Skeletal muscle cell (primary cell): ENCODE measurements around the gene SLC39A13.
A peak's percentile ranks its signal among the peaks of the same experiment; 100 is the strongest.

ENCODE experiments used
- DNase-seq: peaks from one replicate; pipeline ENCODE4 v3.0.0-alpha.2; 2010; ENCODE audit warnings: low read depth
- H3K4me3 ChIP-seq: 2 replicates; pipeline ENCODE4 v1.5.1; 2011; ENCODE audit warnings: low read depth, mild to moderate bottlenecking, control low read depth, low read length, moderate library complexity

Gene SLC39A13

DNA sequence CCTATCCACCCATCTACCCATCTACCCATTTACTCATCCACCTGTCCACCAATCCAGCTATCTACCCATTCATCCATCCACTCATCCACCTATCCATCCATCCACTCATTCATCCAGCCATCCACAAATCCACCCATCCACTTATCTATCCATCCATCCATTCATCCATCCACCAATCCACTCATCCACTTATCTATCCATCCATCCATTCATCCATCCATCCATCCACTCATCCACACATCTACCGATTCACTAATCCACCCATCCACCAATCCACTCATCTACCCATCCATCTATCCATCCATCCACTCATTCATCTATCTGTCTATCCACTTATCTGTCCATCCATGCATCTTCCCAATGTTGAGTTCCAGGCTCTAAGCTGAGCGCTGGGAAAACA is 28.3 kb upstream of the SLC39A13 start:
- H3K4me3 ChIP-seq: no peak overlapping the region
- DNase-seq: no peak

DNA sequence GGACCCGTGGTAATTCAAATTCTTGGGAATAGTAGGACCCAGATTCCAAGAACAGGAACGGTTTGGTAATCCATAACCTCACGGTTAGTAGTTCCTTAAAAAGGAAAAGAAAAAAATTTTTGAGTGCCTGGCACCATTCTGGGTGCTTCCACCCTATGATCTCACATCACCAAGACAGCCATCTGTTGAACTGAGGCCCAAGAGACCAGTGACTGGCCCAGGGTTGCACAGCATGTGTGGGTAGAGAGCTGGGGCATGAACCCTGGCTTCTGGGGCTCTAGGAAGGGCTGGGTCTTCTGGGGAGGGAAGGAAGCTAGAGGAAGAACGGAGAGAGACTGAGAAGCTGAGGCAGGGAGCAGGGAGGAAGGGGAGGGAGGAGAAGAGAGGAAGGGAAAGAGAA is 25.3 kb upstream of the SLC39A13 start:
- no peak for DNase-seq
- no peak overlapping the region for H3K4me3 ChIP-seq

DNA sequence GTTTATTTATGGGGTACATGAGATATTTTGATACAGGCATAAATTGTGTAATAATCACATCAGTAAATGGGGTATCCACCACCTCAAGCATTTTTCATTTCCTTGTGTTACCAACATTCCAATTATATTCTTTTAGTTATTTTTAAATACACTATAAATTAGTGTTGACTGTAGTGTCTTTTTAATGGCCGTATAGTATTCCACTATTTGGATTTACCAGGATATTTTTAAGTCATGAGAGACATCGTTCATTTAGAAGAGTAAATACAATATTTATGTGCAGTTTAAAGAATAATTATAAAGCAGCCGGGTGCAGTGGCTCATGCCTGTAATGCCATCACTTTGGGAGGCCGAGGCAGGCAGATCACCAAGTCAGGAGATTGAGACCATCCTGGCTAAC is 23.9 kb upstream of the SLC39A13 start:
- no peak overlapping the region for H3K4me3 ChIP-seq
- DNase-seq: no peak

DNA sequence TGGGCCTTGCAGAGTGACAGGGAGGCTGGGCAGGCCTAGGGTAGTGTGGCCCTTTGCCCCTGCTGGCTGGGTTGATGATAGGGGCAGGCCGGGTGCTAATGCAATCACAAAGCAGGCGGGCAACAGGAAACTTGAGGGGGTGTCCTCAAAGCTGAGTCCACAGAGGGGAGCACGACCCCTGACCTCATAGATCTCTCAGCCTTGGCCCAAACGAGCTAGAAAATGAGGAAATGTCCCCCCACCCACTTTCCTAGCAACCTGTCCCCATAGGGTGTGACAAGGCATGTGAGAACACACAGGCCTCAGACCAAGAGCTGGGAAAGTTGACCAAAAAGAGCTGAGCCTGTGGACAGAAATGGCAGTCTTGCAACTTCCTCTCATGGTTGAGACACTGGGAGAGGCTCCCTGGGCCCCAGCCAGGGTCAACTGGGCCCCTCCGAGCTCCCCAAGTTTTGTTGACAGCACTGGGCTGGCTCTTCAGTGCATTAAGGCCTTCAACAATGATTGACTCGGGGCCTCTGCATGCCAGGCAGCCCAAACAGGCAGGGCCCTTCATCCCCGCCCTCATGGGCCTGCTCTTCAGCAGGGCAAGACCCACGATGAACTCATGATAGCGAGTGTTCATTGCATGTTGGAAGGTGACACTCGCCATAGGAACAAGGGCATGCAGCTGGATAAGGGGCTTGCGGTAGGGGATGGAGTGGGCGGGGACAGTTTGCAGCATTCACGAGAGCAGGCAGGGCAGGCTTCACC is 20.3 kb upstream of the SLC39A13 start:
- no peak overlapping the region for H3K4me3 ChIP-seq
- DNase-seq: no peak

DNA sequence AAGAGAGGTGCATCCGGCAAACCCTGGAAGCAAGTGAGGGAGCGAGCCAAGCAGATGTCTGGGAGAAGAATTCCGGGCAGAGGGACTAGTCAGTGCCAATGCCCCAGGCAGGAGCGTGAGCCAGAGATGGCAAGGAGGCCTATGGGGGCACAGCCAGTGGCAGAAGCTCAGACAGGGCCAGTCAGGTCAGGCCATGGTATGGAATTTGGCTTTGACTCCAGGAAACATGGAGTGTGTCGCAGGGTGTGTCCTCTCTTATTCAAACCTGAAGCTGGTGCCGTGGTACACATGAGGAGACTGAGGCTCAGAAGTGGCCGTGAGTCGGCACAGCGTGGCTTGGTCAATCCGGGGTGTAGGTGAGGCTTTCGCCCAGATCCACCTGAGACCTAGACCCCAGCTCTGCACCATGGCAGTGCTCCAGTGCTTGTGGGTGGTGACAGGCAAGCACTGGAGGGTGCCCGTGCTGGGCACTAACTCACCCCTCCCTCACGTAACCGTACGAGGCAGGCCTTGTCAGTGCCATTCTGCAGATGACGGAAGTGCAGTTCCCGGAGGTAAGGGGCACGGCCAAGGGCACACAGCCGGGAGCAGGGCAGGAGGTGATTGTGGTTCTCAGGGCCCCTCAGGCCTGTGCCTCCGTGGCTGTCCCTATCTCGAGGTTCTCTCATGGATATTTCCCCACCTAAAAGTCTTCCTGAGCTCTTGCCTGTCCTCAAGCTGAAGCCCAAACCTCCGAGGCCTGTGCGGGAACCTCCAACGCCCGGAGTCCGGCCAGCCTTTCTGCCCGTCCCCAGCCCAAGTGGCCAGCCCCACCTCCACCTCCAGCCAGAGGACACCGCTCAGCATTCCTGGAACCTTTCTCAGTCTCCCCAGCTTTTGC is 19.5 kb upstream of the SLC39A13 start:
- DNase-seq: no peak

GRCh38 chr11:47389577-47390421 is 18.6 kb upstream of the SLC39A13 start:
- DNase-seq: no peak
- H3K4me3 ChIP-seq: no peak overlapping the region

More for the DNA sequence above, 19.5 kb upstream of the SLC39A13 start:
- H3K4me3 ChIP-seq: no peak overlapping the region

GRCh38 chr11:47390422-47390760 is 18.0 kb upstream of the SLC39A13 start:
- DNase-seq: no peak
- H3K4me3 ChIP-seq: no peak overlapping the region

GRCh38 chr11:47391077-47391583 is 17.3 kb upstream of the SLC39A13 start:
- no peak for DNase-seq

GRCh38 chr11:47391711-47392432 is 16.5 kb upstream of the SLC39A13 start:
- DNase-seq: no peak
- no peak overlapping the region for H3K4me3 ChIP-seq

More at GRCh38 chr11:47391077-47391583, 17.3 kb upstream of the SLC39A13 start:
- H3K4me3 ChIP-seq: no peak overlapping the region

DNA sequence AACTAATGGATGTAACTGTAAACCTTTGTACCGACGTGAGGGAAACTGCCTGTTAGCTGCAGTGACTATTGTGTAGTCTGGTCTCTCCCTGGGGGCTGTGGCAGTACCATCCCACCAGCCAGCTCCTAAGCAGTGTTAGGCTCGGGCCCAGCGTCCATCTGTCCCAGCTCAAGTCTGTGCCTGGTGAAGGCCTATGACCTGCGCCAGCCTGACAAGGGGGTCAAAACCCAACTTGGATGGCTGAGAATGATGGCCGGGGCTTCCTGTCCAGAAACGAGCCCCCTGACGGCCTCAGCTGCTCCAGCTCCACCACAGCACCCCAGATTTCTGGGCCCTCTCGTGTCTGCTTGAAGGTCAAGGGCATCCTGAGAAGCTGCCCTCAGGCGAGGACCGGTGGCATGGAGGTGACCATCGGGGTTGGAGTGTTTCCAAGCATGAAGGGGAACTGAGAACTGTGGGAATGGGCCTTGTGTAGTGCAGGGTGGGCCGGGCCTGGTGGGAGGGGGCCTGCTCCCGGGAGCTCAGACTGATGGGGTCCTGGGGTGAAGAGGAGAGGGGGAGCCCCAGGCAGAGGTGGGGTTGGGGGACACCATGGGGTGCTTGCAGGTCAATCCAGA is 15.7 kb upstream of the SLC39A13 start:
- no peak overlapping the region for H3K4me3 ChIP-seq
- DNase-seq: no peak

- DNase-seq: peak; percentile 61
- no peak overlapping the region for H3K4me3 ChIP-seq
Measured at GRCh38 chr11:47393163-47394049, 15.0 kb upstream of the SLC39A13 start.

- no peak for DNase-seq
- no peak overlapping the region for H3K4me3 ChIP-seq
Measured at GRCh38 chr11:47394050-47394321, 14.4 kb upstream of the SLC39A13 start.

DNA sequence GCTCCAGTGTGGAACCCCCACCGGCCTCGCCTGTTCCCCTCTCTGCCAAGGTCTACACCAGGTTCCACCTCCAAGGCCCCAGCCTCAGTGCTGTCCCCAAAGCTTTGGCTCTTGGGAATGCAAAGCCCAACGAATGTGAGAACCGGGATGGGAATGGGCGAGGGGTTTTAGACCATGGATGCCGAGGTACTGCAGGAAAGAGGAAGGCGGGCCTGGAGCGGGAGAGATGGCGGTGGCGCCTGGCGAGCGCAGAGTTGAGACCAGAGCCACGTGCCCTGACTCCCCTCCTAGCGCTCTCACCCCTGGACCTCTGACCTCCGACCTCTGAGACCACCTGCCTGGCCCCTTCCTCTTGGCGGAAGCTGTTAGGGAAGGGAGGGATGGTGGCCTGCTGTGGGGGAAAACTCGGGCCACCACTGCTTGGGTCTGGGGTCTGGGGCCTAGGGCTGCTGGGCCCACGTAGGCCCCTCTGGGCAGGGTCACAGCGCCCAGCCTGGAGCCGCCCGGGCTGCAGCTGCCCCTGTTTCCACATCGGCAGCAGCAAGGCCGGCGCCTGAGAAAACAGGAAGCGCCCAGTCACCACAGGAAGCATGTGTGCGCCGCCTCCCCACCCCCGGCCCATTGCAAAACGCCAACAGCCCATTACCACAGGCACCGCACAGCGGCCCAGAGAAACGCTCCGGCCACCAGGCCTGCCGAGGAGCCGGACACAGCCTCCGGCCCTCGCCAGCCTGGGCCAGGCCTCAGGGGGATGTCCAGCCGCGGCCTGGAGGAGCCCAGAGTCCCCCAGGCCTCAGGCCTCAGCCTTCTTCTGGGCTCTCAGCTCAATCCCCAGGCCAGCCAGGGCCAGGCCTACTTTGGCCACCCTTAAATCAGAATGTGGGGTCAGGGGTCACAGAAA is 13.8 kb upstream of the SLC39A13 start:
- H3K4me3 ChIP-seq: no peak overlapping the region
- DNase-seq: no peak

GRCh38 chr11:47395223-47396048 is 13.0 kb upstream of the SLC39A13 start:
- no peak overlapping the region for H3K4me3 ChIP-seq
- no peak for DNase-seq

DNA sequence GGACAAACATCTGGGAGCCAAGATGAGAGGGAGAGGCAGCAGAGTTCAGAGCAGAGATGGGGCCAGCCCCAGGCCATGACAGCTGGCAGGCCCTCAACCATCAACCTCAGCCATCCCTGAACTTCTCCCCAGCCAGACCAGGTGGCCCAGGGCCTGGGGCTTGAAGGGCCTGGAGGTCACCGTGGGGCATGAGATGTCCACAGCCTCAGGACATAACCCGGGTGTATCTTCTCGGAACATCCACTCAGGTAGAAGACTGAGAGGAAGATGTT is 12.4 kb upstream of the SLC39A13 start:
- no peak for DNase-seq
- H3K4me3 ChIP-seq: no peak overlapping the region

GRCh38 chr11:47398011-47398410 is 10.4 kb upstream of the SLC39A13 start:
- no peak overlapping the region for H3K4me3 ChIP-seq
- DNase-seq: no peak
